ENCODE results near the gene CCDC28B. TPM values are rescaled to one million over a fixed set of nuclear protein-coding genes. Genes with fewer than 3 reads are reported as not detected.

CCDC28B gene
- total and polyA plus RNA-seq, 2 of the 13 experiments (the other 11 are each of a cell fraction or from before 2014, with no cell fraction given) = 2.6 to 3.5 TPM

DNA sequence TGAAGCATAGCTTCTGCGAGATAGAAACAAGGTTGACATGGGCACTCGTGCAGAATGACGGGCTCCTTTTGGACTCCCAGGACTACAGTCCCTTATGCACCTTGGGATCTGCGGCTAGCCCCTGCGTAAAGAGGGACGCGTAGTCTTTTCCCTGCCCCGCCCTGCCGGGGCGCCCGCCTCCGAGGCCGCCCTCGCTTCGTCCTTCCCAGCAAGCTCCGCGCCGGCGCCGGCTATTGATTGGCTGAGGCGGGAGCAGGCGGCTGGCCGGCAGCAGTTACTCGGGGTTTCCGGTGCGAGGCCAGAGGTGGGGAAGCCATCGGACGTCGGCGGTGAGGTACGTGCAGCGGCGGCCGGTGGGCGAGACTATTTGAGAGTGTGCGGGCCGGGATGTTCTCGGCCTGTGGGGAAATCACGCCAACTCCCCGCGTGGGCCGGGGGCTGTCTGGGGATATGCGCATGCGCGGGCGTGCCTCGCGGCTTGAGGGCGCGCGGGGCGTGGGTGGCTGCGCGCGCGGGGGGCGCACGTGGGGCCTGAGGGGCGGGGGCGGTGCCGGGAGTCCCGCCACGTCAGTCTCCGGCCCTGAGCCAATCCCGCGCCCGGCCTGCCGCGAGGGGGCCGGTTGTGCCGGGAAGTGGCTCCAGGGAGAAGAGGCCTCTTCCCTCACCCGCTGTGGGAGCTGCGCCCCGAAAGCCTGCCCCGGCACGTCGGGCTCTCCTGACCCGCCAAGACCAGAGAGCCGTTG, 20.8 kb upstream of the CCDC28B start, which contains the start of gene TXLNA (continued):
- TF ChIP-seq, protein P1, sequence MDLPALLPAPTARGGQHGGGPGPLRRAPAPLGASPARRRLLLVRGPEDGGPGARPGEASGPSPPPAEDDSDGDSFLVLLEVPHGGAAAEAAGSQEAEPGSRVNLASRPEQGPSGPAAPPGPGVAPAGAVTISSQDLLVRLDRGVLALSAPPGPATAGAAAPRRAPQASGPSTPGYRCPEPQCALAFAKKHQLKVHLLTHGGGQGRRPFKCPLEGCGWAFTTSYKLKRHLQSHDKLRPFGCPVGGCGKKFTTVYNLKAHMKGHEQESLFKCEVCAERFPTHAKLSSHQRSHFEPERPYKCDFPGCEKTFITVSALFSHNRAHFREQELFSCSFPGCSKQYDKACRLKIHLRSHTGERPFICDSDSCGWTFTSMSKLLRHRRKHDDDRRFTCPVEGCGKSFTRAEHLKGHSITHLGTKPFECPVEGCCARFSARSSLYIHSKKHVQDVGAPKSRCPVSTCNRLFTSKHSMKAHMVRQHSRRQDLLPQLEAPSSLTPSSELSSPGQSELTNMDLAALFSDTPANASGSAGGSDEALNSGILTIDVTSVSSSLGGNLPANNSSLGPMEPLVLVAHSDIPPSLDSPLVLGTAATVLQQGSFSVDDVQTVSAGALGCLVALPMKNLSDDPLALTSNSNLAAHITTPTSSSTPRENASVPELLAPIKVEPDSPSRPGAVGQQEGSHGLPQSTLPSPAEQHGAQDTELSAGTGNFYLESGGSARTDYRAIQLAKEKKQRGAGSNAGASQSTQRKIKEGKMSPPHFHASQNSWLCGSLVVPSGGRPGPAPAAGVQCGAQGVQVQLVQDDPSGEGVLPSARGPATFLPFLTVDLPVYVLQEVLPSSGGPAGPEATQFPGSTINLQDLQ (CRISPR knock-in tag; IDR thresholded peaks at IDR 0.05) = peak; percentile 95
- TF ChIP-seq ZSCAN9 (CRISPR knock-in tag; IDR thresholded peaks at IDR 0.05; ENCODE audit: borderline replicate concordance) (peak; percentile 74; the same call in 1 of the 2 replicates), ZNF275 (CRISPR knock-in tag; IDR thresholded peaks at IDR 0.05; ENCODE audit: borderline replicate concordance) (no peak), JUN (CRISPR knock-in tag; IDR thresholded peaks at IDR 0.05) (peak; percentile 45; the same call in 1 of the 2 replicates), ZNF274 (CRISPR knock-in tag; IDR thresholded peaks at IDR 0.05) (peak; percentile 67; the same call in 1 of the 2 replicates), KDM5B (CRISPR knock-in tag; IDR thresholded peaks at IDR 0.05; ENCODE audit: borderline replicate concordance) (peak; percentile 95), HNF4G (IDR thresholded peaks at IDR 0.05; ENCODE audit: borderline replicate concordance, low read depth, low read length) (no peak), HNF4G (CRISPR knock-in tag; IDR thresholded peaks at IDR 0.05; ENCODE audit: borderline replicate concordance, low read depth) (no peak; the same call in none of the 2 replicates), HMG20A (CRISPR knock-in tag; IDR thresholded peaks at IDR 0.05; ENCODE audit: borderline replicate concordance) (no peak), ELF4 (CRISPR knock-in tag; IDR thresholded peaks at IDR 0.05; ENCODE audit: borderline replicate concordance) (no peak), ZNF546 (CRISPR knock-in tag; conservative IDR thresholded peaks at IDR 0.05) (peak; percentile 90; the same call in 1 of the 2 replicates), IKZF5 (CRISPR knock-in tag; IDR thresholded peaks at IDR 0.05) (peak; percentile 90), MIER2 (CRISPR knock-in tag; IDR thresholded peaks at IDR 0.05) (no peak), HDAC2 (CRISPR knock-in tag; IDR thresholded peaks at IDR 0.05) (peak; percentile 77)
- TF ChIP-seq, protein P2, sequence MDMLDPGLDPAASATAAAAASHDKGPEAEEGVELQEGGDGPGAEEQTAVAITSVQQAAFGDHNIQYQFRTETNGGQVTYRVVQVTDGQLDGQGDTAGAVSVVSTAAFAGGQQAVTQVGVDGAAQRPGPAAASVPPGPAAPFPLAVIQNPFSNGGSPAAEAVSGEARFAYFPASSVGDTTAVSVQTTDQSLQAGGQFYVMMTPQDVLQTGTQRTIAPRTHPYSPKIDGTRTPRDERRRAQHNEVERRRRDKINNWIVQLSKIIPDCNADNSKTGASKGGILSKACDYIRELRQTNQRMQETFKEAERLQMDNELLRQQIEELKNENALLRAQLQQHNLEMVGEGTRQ (IDR thresholded peaks at IDR 0.05; ENCODE audit: low read depth, low read length) = no peak
- TF ChIP-seq, protein P2 (CRISPR knock-in tag; IDR thresholded peaks at IDR 0.05; ENCODE audit: borderline replicate concordance) = no peak; the same call in 1 of the 2 replicates
- TF ChIP-seq, protein P3, sequence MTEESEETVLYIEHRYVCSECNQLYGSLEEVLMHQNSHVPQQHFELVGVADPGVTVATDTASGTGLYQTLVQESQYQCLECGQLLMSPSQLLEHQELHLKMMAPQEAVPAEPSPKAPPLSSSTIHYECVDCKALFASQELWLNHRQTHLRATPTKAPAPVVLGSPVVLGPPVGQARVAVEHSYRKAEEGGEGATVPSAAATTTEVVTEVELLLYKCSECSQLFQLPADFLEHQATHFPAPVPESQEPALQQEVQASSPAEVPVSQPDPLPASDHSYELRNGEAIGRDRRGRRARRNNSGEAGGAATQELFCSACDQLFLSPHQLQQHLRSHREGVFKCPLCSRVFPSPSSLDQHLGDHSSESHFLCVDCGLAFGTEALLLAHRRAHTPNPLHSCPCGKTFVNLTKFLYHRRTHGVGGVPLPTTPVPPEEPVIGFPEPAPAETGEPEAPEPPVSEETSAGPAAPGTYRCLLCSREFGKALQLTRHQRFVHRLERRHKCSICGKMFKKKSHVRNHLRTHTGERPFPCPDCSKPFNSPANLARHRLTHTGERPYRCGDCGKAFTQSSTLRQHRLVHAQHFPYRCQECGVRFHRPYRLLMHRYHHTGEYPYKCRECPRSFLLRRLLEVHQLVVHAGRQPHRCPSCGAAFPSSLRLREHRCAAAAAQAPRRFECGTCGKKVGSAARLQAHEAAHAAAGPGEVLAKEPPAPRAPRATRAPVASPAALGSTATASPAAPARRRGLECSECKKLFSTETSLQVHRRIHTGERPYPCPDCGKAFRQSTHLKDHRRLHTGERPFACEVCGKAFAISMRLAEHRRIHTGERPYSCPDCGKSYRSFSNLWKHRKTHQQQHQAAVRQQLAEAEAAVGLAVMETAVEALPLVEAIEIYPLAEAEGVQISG (CRISPR knock-in tag; IDR thresholded peaks at IDR 0.05) = peak; percentile 62
